Measurements from ENCODE around the gene PMIS2. TPM values are rescaled to one million over a fixed set of nuclear protein-coding genes. Genes with fewer than 3 reads are reported as not detected.
"Not testable (repeated sequence)": the region's sequence is repeated elsewhere in the genome, so short reads cannot be mapped to it uniquely, and the experiment has no call there.

Gene PMIS2
- total and polyA plus RNA-seq, 2 experiments from 2014 or later: not detected

DNA sequence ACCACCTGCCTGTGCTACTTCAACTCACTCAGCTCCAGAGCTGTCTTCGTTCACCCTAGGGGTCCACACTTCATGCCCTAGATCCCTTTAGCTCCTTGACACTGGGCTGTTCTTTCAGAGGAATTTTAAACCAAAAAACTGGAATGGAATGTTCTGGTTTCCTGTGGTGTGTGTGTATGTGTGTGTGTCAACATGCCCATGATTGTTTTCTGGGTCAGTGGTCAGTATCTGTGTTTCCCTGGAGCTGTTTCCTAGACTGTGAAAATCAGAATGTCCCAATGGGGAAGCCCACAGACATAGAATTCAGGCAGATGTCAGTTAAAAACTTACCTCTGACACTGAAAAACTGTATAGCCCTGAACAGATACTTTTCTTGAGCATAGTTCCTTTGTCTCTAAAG lies 1.3 kb downstream of the PMIS2 start:
- no peaks in the 10 kb centered on the region for H3F3A ChIP-seq (ENCODE audit: insufficient read depth)
- no peak overlapping the region for H3K9ac ChIP-seq
- H3K9me3 ChIP-seq (ENCODE audit: low read depth): no peaks in the 10 kb centered on the region
- no peaks in the 10 kb centered on the region for H4K20me1 ChIP-seq (ENCODE audit: insufficient read depth)
- H3K9me2 ChIP-seq (ENCODE audit: insufficient read depth): no peaks in the 10 kb centered on the region
- no peak overlapping the region for H3K4me2 ChIP-seq (ENCODE audit: unreplicated experiment)
- H3K79me2 ChIP-seq (ENCODE audit: insufficient read depth): no peaks in the 10 kb centered on the region
- WGBS, 2 experiments (ENCODE audit: low coverage in 1 of 2, low lambda C conversion rate in 2 of 2, missing lambda C conversion rate in 2 of 2): 0 to 14% methylated on average over 1 of the region's 1 CpG
- H3K4me1 ChIP-seq (ENCODE audit: insufficient read depth): no peaks in the 10 kb centered on the region
- TF ChIP-seq EZH2 (IDR thresholded peaks at IDR 0.05; ENCODE audit: insufficient read depth, poor library complexity, severe bottlenecking) (no peak), EZH2phosphoT487 (IDR thresholded peaks at IDR 0.05; ENCODE audit: insufficient read depth, low read depth) (no peak)
- peaks cover 20% of the 10 kb centered on the region for H3K27me3 ChIP-seq (replicated peaks; ENCODE audit: insufficient read depth)
- in situ Hi-C loops (cut with MboI): no loop called here
- H3K36me3 ChIP-seq (ENCODE audit: low read depth): no peaks in the 10 kb centered on the region
- no peak overlapping the region for H3K27ac ChIP-seq
- H3K4me3 ChIP-seq: no peak overlapping the region
- H2AFZ ChIP-seq: no peak overlapping the region
- no peak for DNase-seq

DNA sequence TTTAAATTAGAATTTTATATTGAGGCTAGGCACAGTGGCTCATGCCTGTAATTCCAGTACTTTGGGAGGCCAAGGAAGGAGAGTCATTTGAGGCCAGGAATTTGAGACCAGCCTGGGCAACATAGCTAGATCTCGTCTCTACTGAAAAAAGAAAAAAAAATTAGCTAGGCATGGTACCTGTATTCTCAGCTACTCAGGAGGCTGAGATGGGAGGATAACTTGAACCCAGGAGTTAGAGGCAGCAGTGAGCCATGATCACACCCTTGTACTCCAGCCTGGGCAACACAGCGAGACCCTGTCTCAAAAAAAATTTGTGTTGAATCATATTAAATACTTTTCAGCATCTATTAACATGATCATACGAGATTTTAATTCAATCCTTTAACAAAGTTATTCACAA lies 4.9 kb downstream of the PMIS2 start:
- in situ Hi-C loops (cut with MboI): no loop called here
- Histone ChIP-seq H3K9ac (no peak overlapping the region), H2AFZ (no peak overlapping the region), H3K4me2 (ENCODE audit: unreplicated experiment) (no peak overlapping the region), H3K9me2 (ENCODE audit: insufficient read depth) (no peaks in the 10 kb centered on the region), H3K27ac (no peak overlapping the region), H4K20me1 (ENCODE audit: insufficient read depth) (no peaks in the 10 kb centered on the region), H3K9me3 (ENCODE audit: low read depth) (no peaks in the 10 kb centered on the region), H3K79me2 (ENCODE audit: insufficient read depth) (no peaks in the 10 kb centered on the region), H3K4me1 (ENCODE audit: insufficient read depth) (no peaks in the 10 kb centered on the region), H3F3A (ENCODE audit: insufficient read depth) (no peaks in the 10 kb centered on the region), H3K4me3 (no peak overlapping the region), H3K36me3 (ENCODE audit: low read depth) (no peaks in the 10 kb centered on the region), H3K27me3 (replicated peaks; ENCODE audit: insufficient read depth) (peaks cover 15% of the 10 kb centered on the region)
- 30 to 41% methylated on average over 3 of the region's 3 CpGs for WGBS, 2 experiments (ENCODE audit: low coverage in 1 of 2, low lambda C conversion rate in 2 of 2, missing lambda C conversion rate in 2 of 2)
- no peak for DNase-seq
- TF ChIP-seq EZH2phosphoT487 (IDR thresholded peaks at IDR 0.05; ENCODE audit: insufficient read depth, low read depth) (no peak), EZH2 (IDR thresholded peaks at IDR 0.05; ENCODE audit: insufficient read depth, poor library complexity, severe bottlenecking) (no peak)

DNA sequence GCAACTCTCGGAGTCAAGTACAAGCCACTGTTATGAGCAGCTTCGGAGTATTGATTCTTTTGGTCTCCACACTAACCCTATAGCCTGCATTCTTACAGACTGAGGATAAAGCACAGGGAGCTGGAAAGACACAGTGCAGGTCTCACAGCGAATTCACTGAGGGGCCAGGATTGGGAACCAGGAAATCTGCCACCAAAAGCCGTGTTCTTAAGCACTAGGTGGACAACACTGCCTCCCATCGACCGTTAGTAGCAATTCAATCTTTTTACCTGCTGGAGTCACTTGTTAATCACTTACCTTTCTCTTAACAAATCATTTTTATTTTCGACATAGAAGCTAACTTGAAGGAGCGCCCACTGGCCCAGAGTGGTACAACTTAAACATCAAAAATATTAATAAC lies 6.3 kb downstream of the PMIS2 start:
- Histone ChIP-seq H3K4me2 (ENCODE audit: unreplicated experiment) (no peak overlapping the region), H2AFZ (no peak overlapping the region), H3K4me3 (no peak overlapping the region), H3K27ac (no peak overlapping the region), H3K79me2 (ENCODE audit: insufficient read depth) (no peaks in the 10 kb centered on the region), H4K20me1 (ENCODE audit: insufficient read depth) (no peaks in the 10 kb centered on the region), H3K9me2 (ENCODE audit: insufficient read depth) (no peaks in the 10 kb centered on the region), H3K9me3 (ENCODE audit: low read depth) (no peaks in the 10 kb centered on the region), H3K27me3 (replicated peaks; ENCODE audit: insufficient read depth) (peaks cover 15% of the 10 kb centered on the region; the same call in 1 of the 2 replicates), H3K36me3 (ENCODE audit: low read depth) (no peaks in the 10 kb centered on the region), H3K9ac (no peak overlapping the region), H3F3A (ENCODE audit: insufficient read depth) (no peaks in the 10 kb centered on the region), H3K4me1 (ENCODE audit: insufficient read depth) (no peaks in the 10 kb centered on the region)
- in situ Hi-C loops (cut with MboI): no loop called here
- TF ChIP-seq EZH2phosphoT487 (IDR thresholded peaks at IDR 0.05; ENCODE audit: insufficient read depth, low read depth) (no peak), EZH2 (IDR thresholded peaks at IDR 0.05; ENCODE audit: insufficient read depth, poor library complexity, severe bottlenecking) (no peak)
- DNase-seq: peak; percentile 53
- 25 to 26% methylated on average over 8 of the region's 8 CpGs for WGBS, 2 experiments (ENCODE audit: low coverage in 1 of 2, low lambda C conversion rate in 2 of 2, missing lambda C conversion rate in 2 of 2)

DNA sequence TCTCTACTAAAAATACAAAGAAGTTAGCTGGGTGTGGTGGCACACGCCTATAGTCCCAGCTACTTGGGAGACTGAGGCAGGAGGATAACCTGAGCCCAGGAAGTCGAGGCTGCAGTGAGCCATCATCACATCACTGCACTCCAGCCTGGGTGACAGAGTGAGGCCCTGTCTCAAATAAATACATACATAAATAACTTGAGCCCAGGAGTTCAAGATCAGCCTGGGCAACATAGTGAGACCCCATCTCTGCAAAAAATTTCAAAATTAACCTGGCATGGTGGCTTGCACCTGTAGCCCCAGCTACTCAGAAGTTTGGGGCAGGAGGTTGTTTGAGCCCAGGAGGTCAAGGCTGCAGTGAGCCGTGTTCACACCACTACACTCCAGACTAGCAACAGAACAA lies 9.1 kb downstream of the PMIS2 start:
- 51 to 64% methylated on average over 3 of the region's 3 CpGs for WGBS, 2 experiments (ENCODE audit: low coverage in 1 of 2, low lambda C conversion rate in 2 of 2, missing lambda C conversion rate in 2 of 2)
- H3K4me2 ChIP-seq (ENCODE audit: unreplicated experiment); H4K20me1 ChIP-seq (ENCODE audit: insufficient read depth); H3K9ac ChIP-seq; H3K79me2 ChIP-seq (ENCODE audit: insufficient read depth); H3K4me1 ChIP-seq (ENCODE audit: insufficient read depth); H3K27me3 ChIP-seq (replicated peaks; ENCODE audit: insufficient read depth); H3K9me3 ChIP-seq (ENCODE audit: low read depth); H3K36me3 ChIP-seq (ENCODE audit: low read depth); in situ Hi-C loops (cut with MboI); H2AFZ ChIP-seq; H3K9me2 ChIP-seq (ENCODE audit: insufficient read depth); H3K4me3 ChIP-seq; DNase-seq; H3F3A ChIP-seq (ENCODE audit: insufficient read depth); H3K27ac ChIP-seq: not testable (repeated sequence)

DNA sequence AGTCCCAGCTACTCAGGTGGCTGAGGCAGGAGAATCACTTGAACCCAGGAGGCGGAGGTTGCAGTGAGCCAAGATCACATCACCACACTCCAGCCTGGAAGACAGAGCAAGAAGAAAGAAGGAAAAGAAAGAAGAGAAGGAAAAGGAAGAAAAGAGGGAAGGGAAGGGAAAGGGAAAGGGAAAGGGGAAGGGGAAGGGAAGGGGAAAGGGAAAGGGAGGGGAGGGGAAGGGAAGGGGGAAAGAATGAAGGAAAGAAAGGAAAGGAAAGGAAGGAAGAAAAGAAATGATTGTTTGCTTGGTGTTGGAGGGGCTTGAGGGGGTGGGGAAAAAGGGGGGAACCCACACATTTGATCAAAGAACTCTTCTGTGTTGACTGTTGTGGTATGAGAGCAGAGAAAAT lies 10.0 kb downstream of the PMIS2 start:
- Histone ChIP-seq H3K4me2 (ENCODE audit: unreplicated experiment) (no peak overlapping the region), H3K36me3 (ENCODE audit: low read depth) (no peaks in the 10 kb centered on the region), H3K4me3 (no peak overlapping the region), H3K4me1 (ENCODE audit: insufficient read depth) (no peaks in the 10 kb centered on the region), H2AFZ (no peak overlapping the region), H3K9me2 (ENCODE audit: insufficient read depth) (no peaks in the 10 kb centered on the region), H4K20me1 (ENCODE audit: insufficient read depth) (no peaks in the 10 kb centered on the region), H3K9me3 (ENCODE audit: low read depth) (no peaks in the 10 kb centered on the region), H3K27me3 (replicated peaks; ENCODE audit: insufficient read depth) (no peaks in the 10 kb centered on the region), H3K79me2 (ENCODE audit: insufficient read depth) (no peaks in the 10 kb centered on the region), H3F3A (ENCODE audit: insufficient read depth) (no peaks in the 10 kb centered on the region), H3K27ac (no peak overlapping the region), H3K9ac (no peak overlapping the region)
- DNase-seq: no peak
- TF ChIP-seq EZH2phosphoT487 (IDR thresholded peaks at IDR 0.05; ENCODE audit: insufficient read depth, low read depth): no peak
- TF ChIP-seq EZH2 (IDR thresholded peaks at IDR 0.05; ENCODE audit: insufficient read depth, poor library complexity, severe bottlenecking): no peak
- WGBS, 2 experiments (ENCODE audit: low coverage in 1 of 2, low lambda C conversion rate in 2 of 2, missing lambda C conversion rate in 2 of 2): 88 to 92% methylated on average over 1 of the region's 1 CpG
- in situ Hi-C loops (cut with MboI): no loop called here
